ENCODE results near the gene TMEM238L.

DNA sequence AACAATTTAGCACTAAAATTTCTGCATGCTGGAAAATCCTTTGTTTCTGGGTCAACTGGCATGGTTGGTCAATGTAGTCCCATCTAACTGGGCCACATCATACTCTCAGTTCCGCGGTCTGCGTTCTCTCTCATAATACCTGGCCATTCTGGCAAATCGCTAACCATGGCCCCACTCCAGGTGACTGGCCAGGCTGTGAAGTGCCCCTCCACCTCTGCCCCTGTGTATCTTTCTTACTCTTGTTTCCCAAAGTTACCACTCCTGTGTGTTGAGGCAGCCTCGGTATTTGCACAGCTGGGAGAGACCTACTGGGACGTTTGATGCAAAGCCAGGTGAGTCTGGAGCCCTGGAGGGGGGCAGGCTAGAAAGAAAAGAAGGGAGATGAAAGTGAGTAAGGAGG, 2.0 kb upstream of the TMEM238L start:
- TF ChIP-seq CTCF (IDR thresholded peaks at IDR 0.05) = no peak
- TF ChIP-seq POLR2A (IDR thresholded peaks at IDR 0.05) = no peak

All from esophagus squamous epithelium (tissue), 4 donors.